COLO829 (cell line): ENCODE measurements around the gene SLC15A3.
A peak's percentile ranks its signal among the peaks of the same experiment; 100 is the strongest.

Experiments used
- DNase-seq: peaks from one replicate; pipeline ENCODE4 v3.0.0; 2012; ENCODE audit warnings: low spot score

The SLC15A3 gene

GRCh38 chr11:60928563-60929001 lies 23.4 kb downstream of the SLC15A3 start:
- DNase-seq: no peak

- no peak for DNase-seq
Observed at GRCh38 chr11:60927600-60927999, 24.4 kb downstream of the SLC15A3 start.

GRCh38 chr11:60927061-60927592 lies 24.8 kb downstream of the SLC15A3 start:
- DNase-seq: no peak

- no peak for DNase-seq
Observed at GRCh38 chr11:60926500-60926899, 25.5 kb downstream of the SLC15A3 start.

GRCh38 chr11:60925868-60926267 lies 26.1 kb downstream of the SLC15A3 start:
- no peak for DNase-seq

- DNase-seq: no peak
Observed at GRCh38 chr11:60924906-60925853, 26.8 kb downstream of the SLC15A3 start.

- DNase-seq: peak; percentile 83
Observed at GRCh38 chr11:60924110-60924905, 27.7 kb downstream of the SLC15A3 start, which contains the start of gene TMEM132A. TMEM132A (plus strand) TSS chr11:60924460; CDS start chr11:60924634, 174 bp downstream.

GRCh38 chr11:60923800-60924109 lies 28.2 kb downstream of the SLC15A3 start:
- no peak for DNase-seq

- DNase-seq: no peak
Observed at GRCh38 chr11:60923326-60923725, 28.6 kb downstream of the SLC15A3 start.

GRCh38 chr11:60922906-60923305 lies 29.1 kb downstream of the SLC15A3 start:
- no peak for DNase-seq

- DNase-seq: no peak
Observed at GRCh38 chr11:60921777-60922335, 30.1 kb downstream of the SLC15A3 start.

GRCh38 chr11:60921259-60921658 lies 30.7 kb downstream of the SLC15A3 start:
- DNase-seq: no peak

GRCh38 chr11:60919956-60920355 lies 32.0 kb downstream of the SLC15A3 start:
- no peak for DNase-seq

- no peak for DNase-seq
Observed at GRCh38 chr11:60919320-60919719, 32.7 kb downstream of the SLC15A3 start.

GRCh38 chr11:60918939-60919265 lies 33.1 kb downstream of the SLC15A3 start:
- DNase-seq: peak; percentile 49

- DNase-seq: no peak
Observed at GRCh38 chr11:60918251-60918938, 33.6 kb downstream of the SLC15A3 start.

- no peak for DNase-seq
Observed at GRCh38 chr11:60917267-60917666, 34.7 kb downstream of the SLC15A3 start.

- DNase-seq: no peak
Observed at GRCh38 chr11:60916669-60917206, 35.2 kb downstream of the SLC15A3 start.

GRCh38 chr11:60915248-60915914 lies 36.6 kb downstream of the SLC15A3 start:
- DNase-seq: peak; percentile 34

- DNase-seq: no peak
Observed at GRCh38 chr11:60914633-60915247, 37.2 kb downstream of the SLC15A3 start.
